Psoas muscle (tissue), 8 donors: Measurements from ENCODE around the gene PRELID1. TPM values are rescaled to one million over a fixed set of nuclear protein-coding genes. Genes with fewer than 3 reads are reported as not detected.

Experiments used
- ATAC-seq, 4 donors: fragments of 200-7000 bp; cut with Tn5 transposase; one replicate each; pipeline ENCODE4 v1.9.1; 2020; ENCODE audit warnings: moderate library complexity in 3 of 4, mild to moderate bottlenecking in 2 of 4
- DNase-seq, 2 donors: peaks; one replicate each; pipeline ENCODE4 v3.0.0-alpha.2; 2020
- H3K27ac ChIP-seq: fragments of 200-600 bp; one replicate; pipeline ENCODE4 v1.8.0; 2022
- H3K27me3 ChIP-seq, 3 donors: fragments of 200-600 bp in 1 of 3; one replicate each; pipeline versions ENCODE4 v1.6.1 to v1.8.0; 2013 to 2022; ENCODE audit warnings: low read length in 2 of 3, mild to moderate bottlenecking in 2 of 3, moderate library complexity in 1 of 3; ENCODE audit not compliant: insufficient read depth in 3 of 3
- H3K36me3 ChIP-seq, 2 donors: fragments of 200-600 bp in 1 of 2; one replicate each; pipeline versions ENCODE4 v1.6.1 to v1.8.0; 2013 to 2022; ENCODE audit warnings: low read depth in 1 of 2, mild to moderate bottlenecking in 1 of 2, moderate library complexity in 1 of 2; ENCODE audit not compliant: insufficient read depth in 1 of 2
- H3K4me1 ChIP-seq: fragments of 200-600 bp; one replicate; pipeline ENCODE4 v1.8.0; 2022
- H3K4me3 ChIP-seq: fragments of 200-600 bp; one replicate; pipeline ENCODE4 v1.8.0; 2022; ENCODE audit warnings: mild to moderate bottlenecking
- H3K9me3 ChIP-seq: fragments of 200-600 bp; one replicate; pipeline ENCODE4 v1.8.0; 2022
- CTCF ChIP-seq: fragments of 200-600 bp; IDR thresholded peaks from one replicate; pipeline ENCODE4 v1.8.0; 2022; ENCODE audit warnings: antibody characterized with exemption
- WGBS, 3 donors: extraction: QIAGEN DNeasy Blood & Tissue Kit; methylation state at CpG; one replicate each; pipeline versions ENCODE4 v1.1.6 to v1.1.7; 2013; 5-methylcytosine and 5-hydroxymethylcytosine counted together
- intact Hi-C, 2 donors: fragments of 100-400 bp; cut with DNase I; formaldehyde crosslinking; loops; one replicate each; pipeline versions ENCODE4 v1.11.0 to v1.14.2; 2022
- polyA plus RNA-seq, 3 donors: library from polyadenylated mRNA; stranded (reverse); fragments of 200-250 nt; gene quantifications; one replicate each; pipeline ENCODE4 v1.2.3, GENCODE V29; 2013
- total RNA-seq, 4 donors: library from RNA; stranded (reverse); fragmentation: NEBNext Ultra II Directional in 2 of 4; extraction: Animal tissue kit (Norgen Biotek cat#: 25700) in 2 of 4; gene quantifications; one replicate each; pipeline versions ENCODE4 v1.2.1 to v1.2.4, GENCODE V29; 2021 to 2023
- donor health status: healthy with polysubstance abuse.
- donor health status: DM: no; HTN: no; CAD: no; lungs with moderate emphysema.
- donor health status: Bipolar disorder and iron deficiency.
- donor health status: healthy.
- donor health status: DM: yes; HTN: yes; CAD: no.
- donor health status: DM: no; HTN: no; CAD: no.
- donor health status: DM: no; HTN: no; CAD: no.
- donor health status: DM: yes; HTN: yes; CAD: no.

PRELID1 gene
- total and polyA plus RNA-seq, 7 donors: 19.9 to 201 (median 53.9) TPM

GRCh38 chr5:177346820-177347219 is 43.2 kb downstream of the PRELID1 start:
- H3K4me1 ChIP-seq: peaks cover 21% of the 10 kb centered on the region
- WGBS, 3 donors: 76 to 91% (median 80%) methylated on average over 4 of the region's 4 CpGs
- intact Hi-C loops: no loop called here
- no peak overlapping the region for H3K4me3 ChIP-seq
- H3K27ac ChIP-seq: no peak overlapping the region
- peaks cover 9 to 44% of the 10 kb centered on the region in 2 donors for H3K36me3 ChIP-seq
- DNase-seq: no peak
- H3K9me3 ChIP-seq: no peaks in the 10 kb centered on the region
- no peaks in the 10 kb centered on the region for H3K27me3 ChIP-seq
- no peak for TF ChIP-seq CTCF
- no peak for ATAC-seq

- DNase-seq (no peak), ATAC-seq (no peak)
- intact Hi-C loops: no loop called here
- Histone ChIP-seq H3K27ac (no peak overlapping the region), H3K4me3 (no peak overlapping the region), H3K4me1 (peaks cover 21% of the 10 kb centered on the region), H3K9me3 (no peaks in the 10 kb centered on the region), H3K27me3 (no peaks in the 10 kb centered on the region), H3K36me3 (peaks cover 9 to 37% of the 10 kb centered on the region in 2 donors)
- TF ChIP-seq CTCF: no peak
- WGBS, 3 donors: 88 to 91% (median 90%) methylated on average over 4 of the region's 4 CpGs
Observed at GRCh38 chr5:177347699-177348098, 44.1 kb downstream of the PRELID1 start.

GRCh38 chr5:177349362-177349647 is 45.7 kb downstream of the PRELID1 start:
- no peak for DNase-seq
- intact Hi-C loops: no loop called here
- no peaks in the 10 kb centered on the region for H3K27me3 ChIP-seq
- H3K4me3 ChIP-seq: peak overlapping the region; percentile 4
- peaks cover 9 to 33% of the 10 kb centered on the region in 2 donors for H3K36me3 ChIP-seq
- no peak for TF ChIP-seq CTCF
- ATAC-seq: no peak
- WGBS, 3 donors: 68 to 75% (median 71%) methylated on average over 3 of the region's 3 CpGs
- H3K27ac ChIP-seq: no peak overlapping the region
- H3K9me3 ChIP-seq: no peaks in the 10 kb centered on the region
- H3K4me1 ChIP-seq: peaks cover 21% of the 10 kb centered on the region

GRCh38 chr5:177349762-177350161 is 46.2 kb downstream of the PRELID1 start:
- DNase-seq (no peak), ATAC-seq (no peak)
- H3K9me3 ChIP-seq: no peaks in the 10 kb centered on the region
- peaks cover 21% of the 10 kb centered on the region for H3K4me1 ChIP-seq
- 81 to 91% (median 88%) methylated on average over 5 of the region's 5 CpGs for WGBS, 3 donors
- intact Hi-C loops: loop anchor here in 1 of 2 donors (5.0 kb wide), 1 partner anchor 37 kb away; the partner anchor contains the start of gene MXD3
- no peak for TF ChIP-seq CTCF
- no peaks in the 10 kb centered on the region for H3K27me3 ChIP-seq
- H3K36me3 ChIP-seq: peaks cover 9 to 28% of the 10 kb centered on the region in 2 donors
- peak overlapping the region; percentile 94 for H3K4me3 ChIP-seq
- no peak overlapping the region for H3K27ac ChIP-seq

GRCh38 chr5:177350776-177351391 is 47.3 kb downstream of the PRELID1 start:
- WGBS, 3 donors: 13 to 15% (median 14%) methylated on average over 19 of the region's 19 CpGs
- intact Hi-C loops: loop anchor here in 1 of 2 donors (5.0 kb wide), 1 partner anchor 39 kb away; the partner anchor contains the start of gene MXD3
- peak overlapping the region; percentile 94 for H3K4me3 ChIP-seq
- H3K9me3 ChIP-seq: no peaks in the 10 kb centered on the region
- DNase-seq (peak in 1 of 2 donors; percentile 57), ATAC-seq (peak in 3 of 4 donors; percentile 31 to 39 (median 31))
- H3K27me3 ChIP-seq: no peaks in the 10 kb centered on the region
- TF ChIP-seq CTCF: no peak
- H3K4me1 ChIP-seq: peaks cover 21% of the 10 kb centered on the region
- H3K36me3 ChIP-seq: peaks cover 9 to 26% of the 10 kb centered on the region in 2 donors
- peak overlapping the region; percentile 94 for H3K27ac ChIP-seq
